DND-41 (cell line): ENCODE data around the gene CRYGC.

ENCODE experiments used
- CTCF ChIP-seq: IDR thresholded peaks from 2 replicates; pipeline ENCODE4 v1.5.1; 2012; ENCODE audit warnings: borderline replicate concordance, low read length, moderate library complexity, mild to moderate bottlenecking; ENCODE audit not compliant: poor library complexity, severe bottlenecking; ENCODE audit errors: extremely low read depth
- EZH2 ChIP-seq: IDR thresholded peaks from 3 replicates; pipeline ENCODE4 v1.6.1; 2012; ENCODE audit warnings: borderline replicate concordance, low read depth, mild to moderate bottlenecking, moderate library complexity, low read length, inconsistent platforms; ENCODE audit not compliant: severe bottlenecking

GRCh38 chr2:208086029-208086428 is 43.6 kb downstream of the CRYGC start:
- no peak for TF ChIP-seq CTCF
- no peak for TF ChIP-seq EZH2
